Esophagus muscularis mucosa (tissue), 4 donors: ENCODE results near the gene P2RX2.

Source experiments
- CTCF ChIP-seq, 3 experiments: fragments of 200-600 bp in 2 of 3; fragments of 450-650 bp in 1 of 3; sonication (generic) in 2 of 3; IDR thresholded peaks; one replicate each; pipeline ENCODE4 v1.5.1; 2017 to 2019; ENCODE audit warnings: antibody characterized with exemption in 3 of 3, mild to moderate bottlenecking in 2 of 3, moderate library complexity in 1 of 3
- EP300 ChIP-seq: sonication (generic); formaldehyde crosslinking; IDR thresholded peaks from one replicate; pipeline ENCODE4 v1.6.1; 2017; ENCODE audit warnings: antibody characterized with exemption
- POLR2A ChIP-seq: fragments of 450-650 bp; IDR thresholded peaks from one replicate; pipeline ENCODE4 v1.6.1; 2017; ENCODE audit warnings: antibody characterized with exemption, moderate library complexity, mild to moderate bottlenecking, low read depth
- POLR2AphosphoS5 ChIP-seq, 2 donors: sonication (generic); formaldehyde crosslinking; IDR thresholded peaks; one replicate each; pipeline ENCODE4 v1.6.1; 2017; ENCODE audit warnings: antibody characterized with exemption in 2 of 2

GRCh38 chr12:132642846-132643835 lies 24.6 kb downstream of the P2RX2 start:
- TF ChIP-seq POLR2A (no peak), CTCF (IDR thresholded peaks at IDR 0.05) (no peak), EP300 (no peak), POLR2AphosphoS5 (IDR thresholded peaks at IDR 0.05) (no peak)
